Urinary bladder (tissue), 4 donors: ENCODE measurements around the gene OXCT2. TPM values are rescaled to one million over a fixed set of nuclear protein-coding genes. Genes with fewer than 3 reads are reported as not detected.

Experiments used
- DNase-seq: peaks from one replicate; pipeline ENCODE4 v3.0.0-alpha.2; 2015; ENCODE audit errors: extremely low spot score
- H3K27ac ChIP-seq: one replicate; pipeline ENCODE4 v1.5.1; 2013; ENCODE audit warnings: low read depth, mild to moderate bottlenecking, moderate library complexity
- H3K36me3 ChIP-seq: one replicate; pipeline ENCODE4 v1.6.1; 2013; ENCODE audit warnings: mild to moderate bottlenecking, moderate library complexity; ENCODE audit not compliant: insufficient read depth
- H3K4me1 ChIP-seq: one replicate; pipeline ENCODE4 v1.6.1; 2013; ENCODE audit warnings: mild to moderate bottlenecking, moderate library complexity; ENCODE audit not compliant: insufficient read depth
- H3K4me3 ChIP-seq: one replicate; pipeline ENCODE4 v1.5.1; 2013; ENCODE audit warnings: low read depth, low read length
- WGBS: extraction: QIAGEN DNeasy Blood & Tissue Kit; methylation state at CpG from one replicate; pipeline ENCODE4 v1.1.7; 2013; 5-methylcytosine and 5-hydroxymethylcytosine counted together
- polyA plus RNA-seq: library from polyadenylated mRNA; stranded (reverse); fragments of 200-250 nt; gene quantifications from one replicate; pipeline ENCODE4 v1.2.3, GENCODE V29; 2013
- small RNA-seq: library from RNA; depleted of rRNA; stranded (forward); fragments of <200 nt; gene quantifications from one replicate; pipeline ENCODE3, GENCODE V24; 2014
- total RNA-seq: library from RNA; depleted of rRNA; stranded (reverse); fragments of >200 nt; gene quantifications from one replicate; pipeline ENCODE4 v1.2.3, GENCODE V29; 2014
- donor health status: healthy with polysubstance abuse.
- donor health status: healthy.

The OXCT2 gene
- total and polyA plus RNA-seq, 2 donors = 0.68 to 0.90 TPM

DNA sequence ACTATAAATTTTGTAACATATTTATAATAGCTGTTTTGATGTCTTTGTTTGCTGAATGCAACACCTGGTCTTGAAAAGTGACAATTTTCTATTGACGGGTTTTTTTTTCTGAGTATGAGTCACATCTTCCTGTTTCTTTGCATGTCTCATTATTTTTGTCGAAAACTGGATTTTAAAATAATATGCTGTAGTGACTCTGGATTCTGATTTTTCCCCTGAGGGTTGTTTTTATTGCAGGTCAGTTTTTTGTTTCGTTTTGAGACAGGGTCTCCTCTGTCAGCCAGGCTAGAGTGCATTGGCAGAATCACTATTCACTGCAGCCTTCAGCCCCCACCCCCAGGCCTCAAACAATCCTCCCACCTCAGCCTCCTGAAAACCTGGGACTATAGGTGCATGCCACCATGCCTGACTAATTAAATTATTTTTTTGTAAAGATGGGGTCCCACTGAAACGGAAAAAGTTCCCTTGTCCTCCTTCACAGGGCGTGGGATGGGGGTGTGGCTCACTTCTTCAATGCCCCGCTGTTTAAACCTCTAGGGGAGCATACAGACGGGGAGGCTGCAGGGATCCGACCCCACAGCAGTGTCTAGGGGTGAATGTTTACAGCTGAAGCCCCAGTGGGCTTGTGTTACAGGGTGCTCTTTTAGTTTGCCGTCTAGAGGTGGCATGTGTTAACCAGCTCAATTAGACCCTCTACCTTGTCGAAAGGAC, 43.8 kb downstream of the OXCT2 start:
- Histone ChIP-seq H3K4me3 (no peak overlapping the region), H3K36me3 (no peaks in the 10 kb centered on the region), H3K4me1 (no peaks in the 10 kb centered on the region), H3K27ac (no peak overlapping the region)
- DNase-seq = no peak
- WGBS = 44% methylated on average over 10 of the region's 10 CpGs

DNA sequence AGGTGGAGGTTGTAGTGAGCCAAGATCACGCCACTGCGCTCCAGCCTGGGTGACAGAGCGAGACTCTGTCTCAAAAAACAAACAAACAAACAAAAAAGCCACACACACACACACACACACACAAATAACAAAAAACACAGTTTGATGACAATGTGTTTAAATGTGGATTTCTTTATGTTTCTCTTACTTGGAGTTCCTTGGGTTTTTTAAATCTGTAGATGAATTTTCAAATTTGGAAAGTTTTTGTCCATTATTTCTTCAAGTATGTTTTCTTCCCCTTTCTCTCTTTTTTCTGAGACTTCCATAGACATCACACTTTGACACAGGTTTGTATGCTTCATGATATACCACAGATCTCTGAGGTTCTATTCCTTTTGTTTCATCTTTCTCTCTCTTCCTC, 44.5 kb downstream of the OXCT2 start:
- WGBS = 70% methylated on average over 3 of the region's 3 CpGs

DNA sequence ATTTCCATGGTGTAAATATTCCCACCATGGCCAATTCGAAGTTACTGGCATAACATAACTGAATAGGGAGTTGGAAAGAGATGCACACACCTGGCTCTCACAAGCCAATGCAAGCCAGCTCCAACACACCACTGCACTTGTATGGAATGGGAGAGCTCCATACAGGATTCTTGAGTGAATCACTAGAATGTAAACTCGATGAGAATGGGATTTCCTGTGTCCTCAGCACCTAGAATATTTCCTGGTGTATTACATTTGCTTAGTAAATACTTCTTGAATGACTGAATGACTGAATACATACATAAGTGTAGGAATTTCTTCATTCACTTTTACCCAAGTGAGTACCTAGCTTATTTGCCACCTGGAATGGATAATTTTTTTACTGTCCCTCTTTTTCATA, 48.7 kb downstream of the OXCT2 start:
- Histone ChIP-seq H3K36me3 (no peaks in the 10 kb centered on the region), H3K27ac (no peak overlapping the region), H3K4me1 (no peaks in the 10 kb centered on the region), H3K4me3 (no peak overlapping the region)
- WGBS = 13% methylated on average over 2 of the region's 2 CpGs
- DNase-seq = no peak

More for the DNA sequence above, 44.5 kb downstream of the OXCT2 start:
- DNase-seq = no peak
- no peaks in the 10 kb centered on the region for H3K4me1 ChIP-seq
- no peak overlapping the region for H3K4me3 ChIP-seq
- H3K27ac ChIP-seq = no peak overlapping the region
- H3K36me3 ChIP-seq = no peaks in the 10 kb centered on the region

DNA sequence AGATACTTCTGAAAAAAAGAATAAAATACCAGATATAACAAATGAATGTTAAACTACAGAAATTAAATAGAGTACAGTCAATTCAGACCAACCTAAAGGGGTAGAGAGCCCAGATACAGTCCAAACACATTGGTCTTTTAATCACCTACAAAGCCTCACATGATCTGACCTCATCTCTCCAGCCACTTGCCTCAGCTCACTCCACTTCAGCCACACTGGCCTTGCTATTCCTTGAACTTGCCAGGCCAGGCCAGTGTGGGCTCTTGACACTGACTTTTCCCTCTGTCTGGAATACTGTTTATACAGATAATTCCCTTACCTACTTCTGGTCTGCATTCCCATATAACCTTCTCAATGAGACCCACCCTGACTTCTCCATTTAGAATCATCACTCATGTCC, 49.5 kb downstream of the OXCT2 start:
- Histone ChIP-seq H3K4me1 (no peaks in the 10 kb centered on the region), H3K27ac (no peak overlapping the region), H3K36me3 (no peaks in the 10 kb centered on the region), H3K4me3 (no peak overlapping the region)
- DNase-seq = no peak

- H3K4me3 ChIP-seq = no peak overlapping the region
- no peaks in the 10 kb centered on the region for H3K4me1 ChIP-seq
- peak; percentile 41 for DNase-seq
- no peaks in the 10 kb centered on the region for H3K36me3 ChIP-seq
- H3K27ac ChIP-seq = no peak overlapping the region
- 41% methylated on average over 7 of the region's 7 CpGs for WGBS
Measured at GRCh38 chr1:39720094-39720999, 50.8 kb downstream of the OXCT2 start.

Small RNA genes within 50 kb of the gene (small RNA-seq; reads per million reads assigned to genes)
- gene AL033527.1 (not detected), gene RNU7-121P (not detected)

Other genes with a start within 250 kb of the OXCT2 start
- 113 TPM for gene PABPC4, start 194.6 kb downstream of the OXCT2 start, total RNA-seq
- gene PABPC4, start 194.6 kb downstream of the OXCT2 start, polyA plus RNA-seq = 123 TPM
- 7.9 TPM for gene HEYL, start 131.7 kb downstream of the OXCT2 start, total RNA-seq
- gene HEYL, start 131.7 kb downstream of the OXCT2 start, polyA plus RNA-seq = 7.2 TPM
- gene NT5C1A, start 99.2 kb downstream of the OXCT2 start, total RNA-seq = 2.1 TPM
- gene NT5C1A, start 99.2 kb downstream of the OXCT2 start, polyA plus RNA-seq = 0.27 TPM
- 2.5 TPM for gene HPCAL4, start 79.9 kb downstream of the OXCT2 start, total RNA-seq
- gene HPCAL4, start 79.9 kb downstream of the OXCT2 start, polyA plus RNA-seq = 0.23 TPM
- gene PPIE, start 32.5 kb downstream of the OXCT2 start, total RNA-seq = 31.0 TPM
- gene PPIE, start 32.5 kb downstream of the OXCT2 start, polyA plus RNA-seq = 64.5 TPM
- 1.6 TPM for gene BMP8B, start 17.5 kb upstream of the OXCT2 start, total RNA-seq
- gene BMP8B, start 17.5 kb upstream of the OXCT2 start, polyA plus RNA-seq = 1.5 TPM
- 45.4 TPM for gene TRIT1, start 112.2 kb upstream of the OXCT2 start, total RNA-seq
- gene TRIT1, start 112.2 kb upstream of the OXCT2 start, polyA plus RNA-seq = 14.5 TPM
- 35.1 TPM for gene MYCL, start 130.6 kb upstream of the OXCT2 start, total RNA-seq
- gene MYCL, start 130.6 kb upstream of the OXCT2 start, polyA plus RNA-seq = 5.5 TPM
- gene MFSD2A, start 183.8 kb upstream of the OXCT2 start, total RNA-seq = 0.95 TPM
- gene MFSD2A, start 183.8 kb upstream of the OXCT2 start, polyA plus RNA-seq = 3.5 TPM